H1 (cell line): Measurements from ENCODE around the gene SLC25A51. TPM values are rescaled to one million over a fixed set of nuclear protein-coding genes. Genes with fewer than 3 reads are reported as not detected.

Source experiments
- BACH1 ChIP-seq: IDR thresholded peaks from 2 replicates; pipeline ENCODE4 v1.6.1; 2012; ENCODE audit warnings: low read length, improper control_type of control experiment
- CREB1 ChIP-seq: IDR thresholded peaks from 2 replicates; pipeline ENCODE4 v1.6.1; 2012; ENCODE audit warnings: inconsistent platforms
- EGR1 ChIP-seq: IDR thresholded peaks from 2 replicates; pipeline ENCODE4 v1.6.1; 2011; ENCODE audit warnings: low read depth, low read length, borderline replicate concordance
- GTF2F1 ChIP-seq: IDR thresholded peaks from 2 replicates; pipeline ENCODE4 v1.6.1; 2012; ENCODE audit warnings: low read depth, low read length, improper control_type of control experiment, borderline replicate concordance
- HDAC2 ChIP-seq, 2 experiments: fragments of 300-600 bp in 1 of 2; sonication (generic) in 1 of 2; IDR thresholded peaks; 2 replicates each; pipeline ENCODE4 v1.6.1; 2011 to 2012; ENCODE audit warnings: low read depth in 2 of 2, low read length in 2 of 2, mild to moderate bottlenecking in 2 of 2, moderate library complexity in 2 of 2, borderline replicate concordance in 1 of 2, inconsistent platforms in 1 of 2
- JUND ChIP-seq: IDR thresholded peaks from 2 replicates; pipeline ENCODE4 v1.6.1; 2011; ENCODE audit warnings: mild to moderate bottlenecking, improper control_type of control experiment, low read length
- NRF1 ChIP-seq: IDR thresholded peaks from 2 replicates; pipeline ENCODE4 v1.6.1; 2011; ENCODE audit warnings: mild to moderate bottlenecking, low read depth, low read length, improper control_type of control experiment
- RBBP5 ChIP-seq: IDR thresholded peaks from 2 replicates; pipeline ENCODE4 v1.7.1; 2012; ENCODE audit warnings: low read depth, mild to moderate bottlenecking, inconsistent platforms, low read length, moderate library complexity, borderline replicate concordance
- SIN3A ChIP-seq, 2 experiments: IDR thresholded peaks in 1 of 2; conservative IDR thresholded peaks in 1 of 2; 2 replicates each; pipeline ENCODE4 v1.6.1; 2011 to 2012; ENCODE audit warnings: low read length in 2 of 2, improper control_type of control experiment in 1 of 2, low read depth in 1 of 2, mild to moderate bottlenecking in 1 of 2
- SIX5 ChIP-seq: IDR thresholded peaks from 2 replicates; pipeline ENCODE4 v1.6.1; 2011; ENCODE audit warnings: mild to moderate bottlenecking, low read depth, low read length
- SP4 ChIP-seq: IDR thresholded peaks from 2 replicates; pipeline ENCODE4 v1.6.1; 2012; ENCODE audit warnings: low read length, inconsistent platforms
- TAF1 ChIP-seq: IDR thresholded peaks from 2 replicates; pipeline ENCODE4 v1.6.1; 2011; ENCODE audit warnings: mild to moderate bottlenecking, low read depth, low read length
- polyA plus RNA-seq, 7 experiments: library from polyadenylated mRNA; depleted of rRNA in 3 of 7; stranded (reverse) in 5 of 7; unstranded in 2 of 7; fragments of >200 nt in 5 of 7; fragments of 200-250 nt in 2 of 7; gene quantifications; 1 replicate in 5 of 7; 2 replicates in 1 of 7; 4 replicates in 1 of 7; pipeline versions ENCODE4 v1.2.1 to v1.2.3, GENCODE V29; 2011 to 2013; ENCODE audit warnings: missing spikeins in 2 of 7, mixed read lengths in 2 of 7
- total RNA-seq: library from RNA; stranded (reverse); fragmentation: NEBNext Ultra II Directional; extraction: Animal tissue kit (Norgen Biotek cat#: 25700); gene quantifications from 2 replicates; pipeline ENCODE4 v1.2.1, GENCODE V29; 2021
- TF ChIP-seq, protein P1 (sequence below): fragments of 300-600 bp; sonication (generic); IDR thresholded peaks from 2 replicates; pipeline ENCODE4 v1.7.1; 2012; ENCODE audit warnings: low read length, moderate library complexity, mild to moderate bottlenecking, inconsistent platforms; ENCODE audit not compliant: insufficient replicate concordance

Gene SLC25A51
- total and polyA plus RNA-seq, 2 of the 8 experiments (the other 6 are each of a cell fraction or from before 2014, with no cell fraction given), result 8.0 to 14.5 TPM

GRCh38 chr9:37910271-37910670, 6.3 kb upstream of the SLC25A51 start (continued):
- TF ChIP-seq, protein P1, sequence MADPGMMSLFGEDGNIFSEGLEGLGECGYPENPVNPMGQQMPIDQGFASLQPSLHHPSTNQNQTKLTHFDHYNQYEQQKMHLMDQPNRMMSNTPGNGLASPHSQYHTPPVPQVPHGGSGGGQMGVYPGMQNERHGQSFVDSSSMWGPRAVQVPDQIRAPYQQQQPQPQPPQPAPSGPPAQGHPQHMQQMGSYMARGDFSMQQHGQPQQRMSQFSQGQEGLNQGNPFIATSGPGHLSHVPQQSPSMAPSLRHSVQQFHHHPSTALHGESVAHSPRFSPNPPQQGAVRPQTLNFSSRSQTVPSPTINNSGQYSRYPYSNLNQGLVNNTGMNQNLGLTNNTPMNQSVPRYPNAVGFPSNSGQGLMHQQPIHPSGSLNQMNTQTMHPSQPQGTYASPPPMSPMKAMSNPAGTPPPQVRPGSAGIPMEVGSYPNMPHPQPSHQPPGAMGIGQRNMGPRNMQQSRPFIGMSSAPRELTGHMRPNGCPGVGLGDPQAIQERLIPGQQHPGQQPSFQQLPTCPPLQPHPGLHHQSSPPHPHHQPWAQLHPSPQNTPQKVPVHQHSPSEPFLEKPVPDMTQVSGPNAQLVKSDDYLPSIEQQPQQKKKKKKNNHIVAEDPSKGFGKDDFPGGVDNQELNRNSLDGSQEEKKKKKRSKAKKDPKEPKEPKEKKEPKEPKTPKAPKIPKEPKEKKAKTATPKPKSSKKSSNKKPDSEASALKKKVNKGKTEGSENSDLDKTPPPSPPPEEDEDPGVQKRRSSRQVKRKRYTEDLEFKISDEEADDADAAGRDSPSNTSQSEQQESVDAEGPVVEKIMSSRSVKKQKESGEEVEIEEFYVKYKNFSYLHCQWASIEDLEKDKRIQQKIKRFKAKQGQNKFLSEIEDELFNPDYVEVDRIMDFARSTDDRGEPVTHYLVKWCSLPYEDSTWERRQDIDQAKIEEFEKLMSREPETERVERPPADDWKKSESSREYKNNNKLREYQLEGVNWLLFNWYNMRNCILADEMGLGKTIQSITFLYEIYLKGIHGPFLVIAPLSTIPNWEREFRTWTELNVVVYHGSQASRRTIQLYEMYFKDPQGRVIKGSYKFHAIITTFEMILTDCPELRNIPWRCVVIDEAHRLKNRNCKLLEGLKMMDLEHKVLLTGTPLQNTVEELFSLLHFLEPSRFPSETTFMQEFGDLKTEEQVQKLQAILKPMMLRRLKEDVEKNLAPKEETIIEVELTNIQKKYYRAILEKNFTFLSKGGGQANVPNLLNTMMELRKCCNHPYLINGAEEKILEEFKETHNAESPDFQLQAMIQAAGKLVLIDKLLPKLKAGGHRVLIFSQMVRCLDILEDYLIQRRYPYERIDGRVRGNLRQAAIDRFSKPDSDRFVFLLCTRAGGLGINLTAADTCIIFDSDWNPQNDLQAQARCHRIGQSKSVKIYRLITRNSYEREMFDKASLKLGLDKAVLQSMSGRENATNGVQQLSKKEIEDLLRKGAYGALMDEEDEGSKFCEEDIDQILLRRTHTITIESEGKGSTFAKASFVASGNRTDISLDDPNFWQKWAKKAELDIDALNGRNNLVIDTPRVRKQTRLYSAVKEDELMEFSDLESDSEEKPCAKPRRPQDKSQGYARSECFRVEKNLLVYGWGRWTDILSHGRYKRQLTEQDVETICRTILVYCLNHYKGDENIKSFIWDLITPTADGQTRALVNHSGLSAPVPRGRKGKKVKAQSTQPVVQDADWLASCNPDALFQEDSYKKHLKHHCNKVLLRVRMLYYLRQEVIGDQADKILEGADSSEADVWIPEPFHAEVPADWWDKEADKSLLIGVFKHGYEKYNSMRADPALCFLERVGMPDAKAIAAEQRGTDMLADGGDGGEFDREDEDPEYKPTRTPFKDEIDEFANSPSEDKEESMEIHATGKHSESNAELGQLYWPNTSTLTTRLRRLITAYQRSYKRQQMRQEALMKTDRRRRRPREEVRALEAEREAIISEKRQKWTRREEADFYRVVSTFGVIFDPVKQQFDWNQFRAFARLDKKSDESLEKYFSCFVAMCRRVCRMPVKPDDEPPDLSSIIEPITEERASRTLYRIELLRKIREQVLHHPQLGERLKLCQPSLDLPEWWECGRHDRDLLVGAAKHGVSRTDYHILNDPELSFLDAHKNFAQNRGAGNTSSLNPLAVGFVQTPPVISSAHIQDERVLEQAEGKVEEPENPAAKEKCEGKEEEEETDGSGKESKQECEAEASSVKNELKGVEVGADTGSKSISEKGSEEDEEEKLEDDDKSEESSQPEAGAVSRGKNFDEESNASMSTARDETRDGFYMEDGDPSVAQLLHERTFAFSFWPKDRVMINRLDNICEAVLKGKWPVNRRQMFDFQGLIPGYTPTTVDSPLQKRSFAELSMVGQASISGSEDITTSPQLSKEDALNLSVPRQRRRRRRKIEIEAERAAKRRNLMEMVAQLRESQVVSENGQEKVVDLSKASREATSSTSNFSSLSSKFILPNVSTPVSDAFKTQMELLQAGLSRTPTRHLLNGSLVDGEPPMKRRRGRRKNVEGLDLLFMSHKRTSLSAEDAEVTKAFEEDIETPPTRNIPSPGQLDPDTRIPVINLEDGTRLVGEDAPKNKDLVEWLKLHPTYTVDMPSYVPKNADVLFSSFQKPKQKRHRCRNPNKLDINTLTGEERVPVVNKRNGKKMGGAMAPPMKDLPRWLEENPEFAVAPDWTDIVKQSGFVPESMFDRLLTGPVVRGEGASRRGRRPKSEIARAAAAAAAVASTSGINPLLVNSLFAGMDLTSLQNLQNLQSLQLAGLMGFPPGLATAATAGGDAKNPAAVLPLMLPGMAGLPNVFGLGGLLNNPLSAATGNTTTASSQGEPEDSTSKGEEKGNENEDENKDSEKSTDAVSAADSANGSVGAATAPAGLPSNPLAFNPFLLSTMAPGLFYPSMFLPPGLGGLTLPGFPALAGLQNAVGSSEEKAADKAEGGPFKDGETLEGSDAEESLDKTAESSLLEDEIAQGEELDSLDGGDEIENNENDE, result no peak
- TF ChIP-seq JUND (no peak), HDAC2 (IDR thresholded peaks at IDR 0.05; ENCODE audit: borderline replicate concordance in 1 of 2, low read depth in 2 of 2, low read length in 2 of 2) (no peak), GTF2F1 (no peak), TAF1 (no peak), SIN3A (conservative IDR thresholded peaks at IDR 0.05 in 1 of 2, IDR thresholded peaks at IDR 0.05 in 1 of 2; ENCODE audit: low read depth in 1 of 2, low read length in 2 of 2) (no peak), NRF1 (no peak), SIX5 (no peak), SP4 (no peak), RBBP5 (no peak), EGR1 (no peak), BACH1 (no peak), CREB1 (no peak)
